GM08714 (cell line): Measurements from ENCODE around the gene USF2.
A peak's percentile ranks its signal among the peaks of the same experiment; 100 is the strongest.

ENCODE experiments used
- H3K4me3 ChIP-seq: fragments of 200-500 bp; sonication (Bioruptor generic); 2 replicates; pipeline ENCODE4 v1.5.1; 2014; ENCODE audit warnings: mild to moderate bottlenecking, low read length, inconsistent platforms
- ZNF274 ChIP-seq: IDR thresholded peaks from 2 replicates; pipeline ENCODE4 v1.6.1; 2012; ENCODE audit warnings: mild to moderate bottlenecking, low read depth, low read length

Gene USF2

GRCh38 chr19:35315883-35316282 is 47.1 kb downstream of the USF2 start:
- TF ChIP-seq ZNF274 = no peak

GRCh38 chr19:35316560-35316959 is 47.8 kb downstream of the USF2 start:
- no peak for TF ChIP-seq ZNF274
- H3K4me3 ChIP-seq = no peak overlapping the region

More at GRCh38 chr19:35315883-35316282, 47.1 kb downstream of the USF2 start:
- H3K4me3 ChIP-seq = no peak overlapping the region

- H3K4me3 ChIP-seq = no peak overlapping the region
- TF ChIP-seq ZNF274 = no peak
Measured at GRCh38 chr19:35317464-35318043, 48.8 kb downstream of the USF2 start.

GRCh38 chr19:35318679-35319448 is 50.1 kb downstream of the USF2 start:
- TF ChIP-seq ZNF274 = no peak

GRCh38 chr19:35320065-35320713 is 51.4 kb downstream of the USF2 start:
- no peak for TF ChIP-seq ZNF274
- H3K4me3 ChIP-seq = no peak overlapping the region

More at GRCh38 chr19:35318679-35319448, 50.1 kb downstream of the USF2 start:
- no peak overlapping the region for H3K4me3 ChIP-seq

- no peak for TF ChIP-seq ZNF274
- H3K4me3 ChIP-seq = no peak overlapping the region
Measured at GRCh38 chr19:35321291-35321690, 52.5 kb downstream of the USF2 start.

- TF ChIP-seq ZNF274 = no peak
- H3K4me3 ChIP-seq = no peak overlapping the region
Measured at GRCh38 chr19:35322014-35322413, 53.3 kb downstream of the USF2 start.

GRCh38 chr19:35327642-35328041 is 58.9 kb downstream of the USF2 start:
- H3K4me3 ChIP-seq = no peak overlapping the region
- TF ChIP-seq ZNF274 = no peak

GRCh38 chr19:35328851-35329285 is 60.1 kb downstream of the USF2 start, which contains the start of gene CD22:
Gene CD22 (plus strand): TSS chr19:35329187. CDS start chr19:35332041, 2,854 bp downstream.
- no peak for TF ChIP-seq ZNF274
- peak within 1 kb of the TSS; percentile 86 for H3K4me3 ChIP-seq

GRCh38 chr19:35329323-35329722 is 60.6 kb downstream of the USF2 start:
- peak overlapping the region; percentile 86 for H3K4me3 ChIP-seq
- TF ChIP-seq ZNF274 = no peak
